HEK293 (cell line): Measurements from ENCODE around the gene CCDC69.

Experiments used
- CTCF ChIA-PET: fragments of 350-600 bp; formaldehyde crosslinking; extraction: SDS; loops from one replicate; lab custom pipeline; 2021; ENCODE audit warnings: antibody characterized with exemption; lab: Yijun Ruan, JAX
- POLR2A ChIA-PET: fragments of 300-600 bp; formaldehyde crosslinking; extraction: SDS; loops from one replicate; lab custom pipeline; 2020; ENCODE audit warnings: antibody characterized with exemption, inconsistent platforms; lab: Yijun Ruan, JAX
- H3K27ac ChIP-seq: fragments of 200-500 bp; sonication (Bioruptor generic); 2 replicates; pipeline ENCODE4 v1.5.1; 2014; ENCODE audit warnings: low read depth, low read length, control low read depth, inconsistent platforms; ENCODE audit errors: extremely low read depth
- H3K36me3 ChIP-seq, 2 experiments: fragments of 200-500 bp in 1 of 2; sonication (Bioruptor generic) in 1 of 2; 1 replicate in 1 of 2; 2 replicates in 1 of 2; pipeline ENCODE4 v1.5.1; 2014 to 2017; ENCODE audit warnings: inconsistent platforms in 2 of 2, low read length in 2 of 2; ENCODE audit not compliant: control insufficient read depth in 2 of 2, insufficient read depth in 1 of 2
- H3K4me1 ChIP-seq: fragments of 200-500 bp; sonication (Bioruptor generic); 2 replicates; pipeline ENCODE4 v1.5.1; 2014; ENCODE audit warnings: mild to moderate bottlenecking, low read length, inconsistent platforms; ENCODE audit not compliant: control insufficient read depth, insufficient read depth
- H3K4me3 ChIP-seq: 2 replicates; pipeline ENCODE4 v1.5.1; 2011; ENCODE audit warnings: low read depth, mild to moderate bottlenecking, control low read depth, low read length, moderate library complexity
- H3K9me3 ChIP-seq: fragments of 200-500 bp; sonication (Bioruptor generic); 2 replicates; pipeline ENCODE4 v1.5.1; 2014; ENCODE audit warnings: low read depth, low read length, inconsistent platforms; ENCODE audit not compliant: control insufficient read depth, insufficient read depth
- GFI1B ChIP-seq: fragments of 450-650 bp; formaldehyde crosslinking; IDR thresholded peaks from 2 replicates; pipeline ENCODE4 v1.5.1; 2016; ENCODE audit warnings: missing biosample characterization, missing genetic modification characterization
- KLF7 ChIP-seq: fragments of 450-650 bp; formaldehyde crosslinking; IDR thresholded peaks from 2 replicates; pipeline ENCODE4 v1.5.1; 2016; ENCODE audit warnings: missing biosample characterization, missing genetic modification characterization, borderline replicate concordance
- MEIS1 ChIP-seq: sonication (generic); formaldehyde crosslinking; IDR thresholded peaks from 2 replicates; pipeline ENCODE4 v1.8.1; 2022; ENCODE audit warnings: missing genetic modification reagents, mild to moderate bottlenecking, borderline replicate concordance
- OVOL3 ChIP-seq: fragments of 450-650 bp; formaldehyde crosslinking; IDR thresholded peaks from 2 replicates; pipeline ENCODE4 v1.5.1; 2016; ENCODE audit warnings: missing biosample characterization, missing genetic modification characterization
- ZBTB44 ChIP-seq: fragments of 450-650 bp; IDR thresholded peaks from 2 replicates; pipeline ENCODE4 v1.5.1; 2018; ENCODE audit warnings: missing biosample characterization, mild to moderate bottlenecking, missing genetic modification characterization
- ZIC2 ChIP-seq: fragments of 450-650 bp; formaldehyde crosslinking; IDR thresholded peaks from 2 replicates; pipeline ENCODE4 v1.5.1; 2016; ENCODE audit warnings: missing biosample characterization, missing genetic modification characterization
- ZNF155 ChIP-seq: fragments of 450-650 bp; formaldehyde crosslinking; IDR thresholded peaks from 2 replicates; pipeline ENCODE4 v1.5.1; 2016; ENCODE audit warnings: missing biosample characterization, missing genetic modification characterization
- ZNF23 ChIP-seq: fragments of 450-650 bp; formaldehyde crosslinking; IDR thresholded peaks from 2 replicates; pipeline ENCODE4 v1.5.1; 2016; ENCODE audit warnings: missing biosample characterization, missing genetic modification characterization, borderline replicate concordance
- ZNF266 ChIP-seq: fragments of 450-650 bp; formaldehyde crosslinking; IDR thresholded peaks from 2 replicates; pipeline ENCODE4 v1.5.1; 2016; ENCODE audit warnings: missing biosample characterization, missing genetic modification characterization, low read depth
- ZNF639 ChIP-seq: fragments of 450-650 bp; formaldehyde crosslinking; IDR thresholded peaks from 2 replicates; pipeline ENCODE4 v1.5.1; 2016; ENCODE audit warnings: missing biosample characterization, missing genetic modification characterization
- ZNF658 ChIP-seq: fragments of 450-650 bp; formaldehyde crosslinking; IDR thresholded peaks from 2 replicates; pipeline ENCODE4; 2016; ENCODE audit warnings: missing biosample characterization, missing genetic modification characterization
- ZNF776 ChIP-seq: fragments of 450-650 bp; formaldehyde crosslinking; IDR thresholded peaks from 2 replicates; pipeline ENCODE4 v1.5.0; 2017; ENCODE audit warnings: missing biosample characterization, missing genetic modification characterization, borderline replicate concordance
- TF ChIP-seq, protein P1 (sequence below): fragments of 450-650 bp; formaldehyde crosslinking; IDR thresholded peaks from 2 replicates; pipeline ENCODE4 v1.5.1; 2017; ENCODE audit warnings: missing biosample characterization, missing genetic modification characterization
- TF ChIP-seq, protein P2 (sequence below): fragments of 450-650 bp; formaldehyde crosslinking; IDR thresholded peaks from 2 replicates; pipeline ENCODE4 v1.5.1; 2016; ENCODE audit warnings: missing biosample characterization, missing genetic modification characterization
- TF ChIP-seq, protein P3 (sequence below): fragments of 450-650 bp; formaldehyde crosslinking; IDR thresholded peaks from 2 replicates; pipeline ENCODE4 v1.5.1; 2016; ENCODE audit warnings: missing biosample characterization, missing genetic modification characterization
- TF ChIP-seq, protein P4 (sequence below): fragments of 450-650 bp; formaldehyde crosslinking; IDR thresholded peaks from 2 replicates; pipeline ENCODE4 v1.5.1; 2016; ENCODE audit warnings: missing biosample characterization, missing genetic modification characterization, borderline replicate concordance

CCDC69 gene

DNA sequence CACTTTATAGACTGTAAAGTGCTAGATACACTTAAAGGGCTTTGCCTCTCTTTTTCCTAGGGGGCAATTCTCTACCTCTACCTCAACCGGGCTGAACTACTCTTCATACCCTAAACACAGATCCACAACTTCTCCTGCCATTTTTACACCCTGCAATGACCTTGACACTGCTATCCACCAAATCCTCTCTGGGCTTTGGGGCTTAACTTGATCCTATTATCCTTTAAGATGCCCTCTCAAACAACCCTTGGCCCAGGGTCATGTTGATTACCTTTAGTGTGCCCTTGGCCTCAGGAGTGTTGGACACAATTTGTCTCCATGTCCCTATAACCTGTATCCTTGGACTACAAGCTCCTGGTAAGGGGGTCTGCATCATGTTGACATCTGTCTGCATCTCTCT, 85.8 kb downstream of the CCDC69 start:
- no peak for TF ChIP-seq ZNF658 (tag by site-specific recombination)
- TF ChIP-seq GFI1B (tag by site-specific recombination): no peak
- no peak for TF ChIP-seq ZNF155 (tag by site-specific recombination)
- TF ChIP-seq ZIC2 (tag by site-specific recombination): no peak
- TF ChIP-seq, protein P1, sequence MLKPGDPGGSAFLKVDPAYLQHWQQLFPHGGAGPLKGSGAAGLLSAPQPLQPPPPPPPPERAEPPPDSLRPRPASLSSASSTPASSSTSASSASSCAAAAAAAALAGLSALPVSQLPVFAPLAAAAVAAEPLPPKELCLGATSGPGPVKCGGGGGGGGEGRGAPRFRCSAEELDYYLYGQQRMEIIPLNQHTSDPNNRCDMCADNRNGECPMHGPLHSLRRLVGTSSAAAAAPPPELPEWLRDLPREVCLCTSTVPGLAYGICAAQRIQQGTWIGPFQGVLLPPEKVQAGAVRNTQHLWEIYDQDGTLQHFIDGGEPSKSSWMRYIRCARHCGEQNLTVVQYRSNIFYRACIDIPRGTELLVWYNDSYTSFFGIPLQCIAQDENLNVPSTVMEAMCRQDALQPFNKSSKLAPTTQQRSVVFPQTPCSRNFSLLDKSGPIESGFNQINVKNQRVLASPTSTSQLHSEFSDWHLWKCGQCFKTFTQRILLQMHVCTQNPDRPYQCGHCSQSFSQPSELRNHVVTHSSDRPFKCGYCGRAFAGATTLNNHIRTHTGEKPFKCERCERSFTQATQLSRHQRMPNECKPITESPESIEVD (tag by site-specific recombination): no peak
- TF ChIP-seq, protein P2, sequence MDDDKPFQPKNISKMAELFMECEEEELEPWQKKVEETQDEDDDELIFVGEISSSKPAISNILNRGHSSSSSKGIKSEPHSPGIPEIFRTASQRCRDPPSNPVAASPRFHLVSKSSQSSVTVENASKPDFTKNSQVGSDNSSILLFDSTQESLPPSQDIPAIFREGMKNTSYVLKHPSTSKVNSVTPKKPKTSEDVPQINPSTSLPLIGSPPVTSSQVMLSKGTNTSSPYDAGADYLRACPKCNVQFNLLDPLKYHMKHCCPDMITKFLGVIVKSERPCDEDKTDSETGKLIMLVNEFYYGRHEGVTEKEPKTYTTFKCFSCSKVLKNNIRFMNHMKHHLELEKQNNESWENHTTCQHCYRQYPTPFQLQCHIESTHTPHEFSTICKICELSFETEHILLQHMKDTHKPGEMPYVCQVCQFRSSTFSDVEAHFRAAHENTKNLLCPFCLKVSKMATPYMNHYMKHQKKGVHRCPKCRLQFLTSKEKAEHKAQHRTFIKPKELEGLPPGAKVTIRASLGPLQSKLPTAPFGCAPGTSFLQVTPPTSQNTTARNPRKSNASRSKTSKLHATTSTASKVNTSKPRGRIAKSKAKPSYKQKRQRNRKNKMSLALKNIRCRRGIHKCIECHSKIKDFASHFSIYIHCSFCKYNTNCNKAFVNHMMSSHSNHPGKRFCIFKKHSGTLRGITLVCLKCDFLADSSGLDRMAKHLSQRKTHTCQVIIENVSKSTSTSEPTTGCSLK: no peak
- no peak for TF ChIP-seq KLF7 (tag by site-specific recombination)
- TF ChIP-seq, protein P3, sequence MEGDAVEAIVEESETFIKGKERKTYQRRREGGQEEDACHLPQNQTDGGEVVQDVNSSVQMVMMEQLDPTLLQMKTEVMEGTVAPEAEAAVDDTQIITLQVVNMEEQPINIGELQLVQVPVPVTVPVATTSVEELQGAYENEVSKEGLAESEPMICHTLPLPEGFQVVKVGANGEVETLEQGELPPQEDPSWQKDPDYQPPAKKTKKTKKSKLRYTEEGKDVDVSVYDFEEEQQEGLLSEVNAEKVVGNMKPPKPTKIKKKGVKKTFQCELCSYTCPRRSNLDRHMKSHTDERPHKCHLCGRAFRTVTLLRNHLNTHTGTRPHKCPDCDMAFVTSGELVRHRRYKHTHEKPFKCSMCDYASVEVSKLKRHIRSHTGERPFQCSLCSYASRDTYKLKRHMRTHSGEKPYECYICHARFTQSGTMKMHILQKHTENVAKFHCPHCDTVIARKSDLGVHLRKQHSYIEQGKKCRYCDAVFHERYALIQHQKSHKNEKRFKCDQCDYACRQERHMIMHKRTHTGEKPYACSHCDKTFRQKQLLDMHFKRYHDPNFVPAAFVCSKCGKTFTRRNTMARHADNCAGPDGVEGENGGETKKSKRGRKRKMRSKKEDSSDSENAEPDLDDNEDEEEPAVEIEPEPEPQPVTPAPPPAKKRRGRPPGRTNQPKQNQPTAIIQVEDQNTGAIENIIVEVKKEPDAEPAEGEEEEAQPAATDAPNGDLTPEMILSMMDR (tag by site-specific recombination): no peak
- no peak for TF ChIP-seq ZNF776 (tag by site-specific recombination)
- TF ChIP-seq ZNF23: no peak
- no peak for TF ChIP-seq MEIS1 (CRISPR knock-in tag)
- no peak for TF ChIP-seq OVOL3 (tag by site-specific recombination)
- TF ChIP-seq ZBTB44: no peak
- TF ChIP-seq, protein P4, sequence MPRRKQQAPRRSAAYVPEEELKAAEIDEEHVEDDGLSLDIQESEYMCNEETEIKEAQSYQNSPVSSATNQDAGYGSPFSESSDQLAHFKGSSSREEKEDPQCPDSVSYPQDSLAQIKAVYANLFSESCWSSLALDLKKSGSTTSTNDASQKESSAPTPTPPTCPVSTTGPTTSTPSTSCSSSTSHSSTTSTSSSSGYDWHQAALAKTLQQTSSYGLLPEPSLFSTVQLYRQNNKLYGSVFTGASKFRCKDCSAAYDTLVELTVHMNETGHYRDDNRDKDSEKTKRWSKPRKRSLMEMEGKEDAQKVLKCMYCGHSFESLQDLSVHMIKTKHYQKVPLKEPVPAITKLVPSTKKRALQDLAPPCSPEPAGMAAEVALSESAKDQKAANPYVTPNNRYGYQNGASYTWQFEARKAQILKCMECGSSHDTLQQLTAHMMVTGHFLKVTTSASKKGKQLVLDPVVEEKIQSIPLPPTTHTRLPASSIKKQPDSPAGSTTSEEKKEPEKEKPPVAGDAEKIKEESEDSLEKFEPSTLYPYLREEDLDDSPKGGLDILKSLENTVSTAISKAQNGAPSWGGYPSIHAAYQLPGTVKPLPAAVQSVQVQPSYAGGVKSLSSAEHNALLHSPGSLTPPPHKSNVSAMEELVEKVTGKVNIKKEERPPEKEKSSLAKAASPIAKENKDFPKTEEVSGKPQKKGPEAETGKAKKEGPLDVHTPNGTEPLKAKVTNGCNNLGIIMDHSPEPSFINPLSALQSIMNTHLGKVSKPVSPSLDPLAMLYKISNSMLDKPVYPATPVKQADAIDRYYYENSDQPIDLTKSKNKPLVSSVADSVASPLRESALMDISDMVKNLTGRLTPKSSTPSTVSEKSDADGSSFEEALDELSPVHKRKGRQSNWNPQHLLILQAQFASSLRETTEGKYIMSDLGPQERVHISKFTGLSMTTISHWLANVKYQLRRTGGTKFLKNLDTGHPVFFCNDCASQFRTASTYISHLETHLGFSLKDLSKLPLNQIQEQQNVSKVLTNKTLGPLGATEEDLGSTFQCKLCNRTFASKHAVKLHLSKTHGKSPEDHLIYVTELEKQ (tag by site-specific recombination): no peak
- no peak for TF ChIP-seq ZNF639 (tag by site-specific recombination)
- no peak for TF ChIP-seq ZNF266 (tag by site-specific recombination)
- ChIA-PET POLR2A (no interaction called here), CTCF (interaction anchor here (0.6 to 5.0 kb wide), 2 partner anchors 12 to 438 kb away, joined by 3 to 32 read pairs; no protein-coding TSS in a partner anchor)
- Histone ChIP-seq H3K4me1 (no peaks in the 10 kb centered on the region), H3K27ac (no peak overlapping the region), H3K9me3 (no peaks in the 10 kb centered on the region), H3K36me3 (peaks cover 21 to 82% of the 10 kb centered on the region in 2 experiments), H3K4me3 (no peak overlapping the region)
